D341Med (cell line): ENCODE data around the gene SLC25A21.
"Not testable (repeated sequence)": the region's sequence is repeated elsewhere in the genome, so short reads cannot be mapped to it uniquely, and the experiment has no call there.

Experiments used
- DNase-seq: peaks from one replicate; pipeline ENCODE4 v3.0.0; 2012; ENCODE audit warnings: low spot score

The SLC25A21 gene

DNA sequence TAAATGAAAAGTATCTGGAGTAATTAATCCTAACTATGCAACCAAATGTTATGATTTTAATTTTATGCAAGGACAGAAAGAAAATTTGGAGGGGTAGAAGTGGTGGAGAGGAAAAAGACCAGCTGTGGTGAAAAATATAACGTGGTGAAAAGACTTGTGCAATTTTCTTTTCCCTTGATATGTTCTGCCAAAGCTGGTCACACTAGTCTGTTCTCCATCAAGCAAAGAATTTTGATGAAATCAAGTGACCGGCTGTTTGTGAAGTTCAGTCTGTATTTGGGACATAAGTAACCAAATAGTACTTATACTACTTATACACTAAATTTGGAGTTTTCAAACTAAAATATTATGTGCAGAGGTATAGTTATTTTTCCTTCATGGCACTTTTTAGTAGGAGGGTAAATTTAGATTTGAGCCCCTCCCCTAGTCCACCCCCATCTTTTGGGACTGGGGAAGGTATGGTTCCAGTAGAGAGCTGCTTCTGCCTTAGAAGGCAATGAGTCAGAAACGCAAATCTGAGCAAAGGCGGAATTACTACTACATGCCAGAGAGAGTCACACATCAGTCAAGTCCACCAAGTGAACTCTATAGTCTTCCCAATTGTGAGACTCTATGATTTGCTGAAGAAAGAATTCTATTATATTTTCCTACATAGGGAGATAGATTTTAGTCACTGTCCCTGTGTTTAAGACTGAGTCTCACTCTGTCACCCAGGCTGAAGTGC, 229.7 kb downstream of the SLC25A21 start:
- DNase-seq, result no peak

DNA sequence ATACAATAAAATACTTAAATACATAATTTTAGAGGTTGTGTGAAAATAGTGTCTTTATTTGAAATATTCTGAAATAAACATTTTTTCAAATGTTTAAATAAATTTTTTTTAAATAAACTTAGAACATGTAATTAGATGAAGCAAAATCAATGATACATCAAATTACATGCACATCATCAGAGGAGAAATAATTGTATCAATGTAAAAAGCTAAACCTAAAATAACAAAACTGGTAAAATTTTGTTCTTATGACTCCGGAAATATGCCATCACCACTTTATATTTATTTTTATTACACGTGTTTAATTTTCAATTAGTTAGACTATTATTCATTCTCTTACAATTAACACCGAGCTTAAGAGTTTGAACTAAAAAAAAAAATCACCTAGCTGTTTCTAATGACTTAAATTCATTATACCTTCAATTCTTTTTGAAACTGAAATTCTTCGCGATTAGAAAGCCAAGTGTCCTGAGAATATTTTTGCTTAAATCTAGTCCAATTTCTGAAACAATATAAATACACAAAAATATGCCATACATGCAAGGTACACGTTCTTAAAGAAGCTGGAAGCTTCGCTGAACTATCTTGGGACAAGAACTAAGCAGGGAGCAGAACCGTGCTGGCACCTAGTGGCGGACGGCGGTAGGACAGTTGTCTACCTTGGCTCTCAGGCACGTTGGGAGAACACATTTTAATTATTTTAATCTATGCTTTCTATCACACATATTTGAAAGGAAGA, 230.5 kb downstream of the SLC25A21 start:
- peak; percentile 68 for DNase-seq

DNA sequence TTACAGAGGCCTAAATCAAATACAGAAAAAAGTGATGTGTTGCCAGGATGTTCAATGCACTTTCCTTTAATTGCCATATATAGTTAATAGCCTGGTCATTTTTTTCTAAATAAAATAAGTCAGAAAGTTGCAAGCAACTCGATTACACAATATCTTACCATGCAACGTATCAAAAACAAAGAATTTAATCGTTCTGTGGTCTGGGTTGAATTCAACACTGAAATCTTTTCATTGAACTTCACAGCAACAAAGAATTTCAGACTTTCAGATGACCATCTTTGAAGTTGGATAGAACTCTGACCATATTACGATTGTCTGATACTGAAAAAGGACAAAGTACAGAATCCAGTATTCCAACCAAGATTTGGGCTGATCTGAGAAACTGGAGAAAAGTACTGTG, 231.9 kb downstream of the SLC25A21 start:
- DNase-seq, result no peak

DNA sequence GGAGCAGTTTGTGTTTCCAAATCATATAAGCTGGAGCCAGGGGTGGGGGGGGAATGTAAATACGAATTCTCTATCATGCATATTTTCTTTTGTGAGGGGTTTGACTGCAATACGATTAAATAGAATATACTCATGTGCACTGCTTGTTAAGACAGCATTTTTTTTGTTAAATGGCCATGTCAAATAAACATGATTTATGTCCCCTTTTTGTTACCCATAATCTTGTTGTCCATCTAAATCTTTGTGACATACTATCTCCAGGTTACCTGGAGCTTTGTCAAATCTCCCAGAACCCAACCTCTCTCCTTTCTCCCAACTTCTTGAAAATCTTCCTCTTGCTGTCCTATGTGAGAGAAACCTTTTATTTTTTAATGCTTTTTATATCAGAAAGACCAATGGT, 233.1 kb downstream of the SLC25A21 start:
- DNase-seq, result no peak

DNA sequence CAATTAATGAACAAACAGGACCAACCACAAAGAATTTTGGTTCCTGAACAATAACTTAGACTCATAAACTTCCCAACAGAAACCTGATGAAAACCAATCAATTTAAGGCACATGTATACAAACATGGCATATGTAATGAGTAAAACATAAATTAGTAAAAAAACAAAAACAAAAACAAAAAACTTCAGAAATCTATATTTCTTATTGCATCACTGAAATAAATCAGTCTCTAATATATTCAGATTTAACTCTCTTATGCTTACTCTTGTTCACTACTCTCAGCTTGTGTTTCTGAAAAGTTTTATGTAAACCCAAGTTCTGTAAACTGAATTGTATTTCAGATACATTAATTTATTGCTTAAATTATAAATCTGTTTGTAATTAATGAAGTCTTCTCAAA, 233.7 kb downstream of the SLC25A21 start:
- DNase-seq, result no peak

DNA sequence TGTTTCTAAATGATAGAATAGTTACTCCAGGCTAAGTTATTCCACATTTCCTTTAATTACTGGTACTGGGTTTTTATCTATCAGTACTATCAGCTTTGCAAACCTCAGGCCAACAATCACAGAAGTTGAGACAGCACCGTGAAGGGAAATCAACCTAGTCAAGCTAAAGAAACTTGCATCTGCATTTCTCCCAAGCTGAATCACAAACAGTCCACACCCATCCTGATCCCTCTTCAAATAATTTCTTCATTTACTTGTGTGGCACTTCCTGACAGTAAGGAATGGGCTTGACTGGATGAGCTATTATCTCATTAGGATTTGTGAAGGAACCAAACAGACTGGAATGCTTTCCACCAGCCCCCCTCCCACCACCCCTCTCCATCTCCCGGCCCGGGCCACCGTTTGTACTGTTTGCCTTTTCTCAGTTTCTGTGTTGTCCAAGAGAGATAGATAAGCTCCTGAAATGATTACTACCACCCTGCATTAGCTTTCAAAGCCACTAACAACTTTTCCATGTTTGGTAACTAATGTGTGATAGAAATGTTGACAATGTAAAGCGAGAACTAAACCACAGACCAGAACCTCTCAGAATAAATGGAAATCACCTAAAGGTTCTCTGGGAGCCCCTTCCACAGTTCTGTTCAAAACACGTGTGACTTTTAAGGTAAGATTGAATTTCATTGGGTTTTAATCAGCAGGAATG, 236.3 kb downstream of the SLC25A21 start:
- no peak for DNase-seq

DNA sequence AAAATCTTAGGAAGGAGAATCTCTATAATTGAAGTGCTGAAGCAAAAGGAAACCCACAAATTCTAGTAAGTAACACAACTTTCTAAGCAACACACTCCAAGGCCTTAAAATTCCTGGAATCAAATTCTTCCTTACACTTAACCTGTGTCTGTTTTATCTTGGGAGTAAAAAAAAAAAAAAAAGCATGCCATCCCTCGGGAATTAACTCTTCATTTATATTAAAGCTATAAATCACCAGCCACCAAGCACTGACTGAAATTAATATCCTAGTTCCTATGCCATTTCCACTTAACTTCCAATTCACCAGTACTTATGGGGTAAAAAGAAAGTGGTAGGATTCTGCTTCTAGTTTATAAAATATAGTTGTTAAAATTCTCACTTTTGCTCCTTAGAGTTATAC, 238.1 kb downstream of the SLC25A21 start:
- no peak for DNase-seq

DNA sequence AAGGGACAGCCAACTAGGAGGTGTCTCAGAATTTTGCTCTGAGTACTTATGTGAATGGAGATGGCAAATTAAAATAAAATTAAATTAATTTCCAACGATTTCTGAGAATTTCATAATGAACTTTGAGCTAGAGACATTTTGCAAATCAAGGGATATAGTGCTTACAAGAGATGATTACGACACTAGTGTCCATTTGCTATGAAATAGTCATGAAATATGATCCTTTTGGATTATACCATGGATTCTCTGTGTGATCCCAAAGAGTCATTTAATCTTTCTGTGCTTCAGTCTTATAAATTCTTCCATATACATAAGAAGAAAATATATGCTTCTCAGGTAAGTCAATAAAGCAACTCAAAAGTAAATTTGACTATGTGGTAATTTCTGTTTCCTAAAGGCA, 240.6 kb downstream of the SLC25A21 start:
- DNase-seq, result no peak

DNA sequence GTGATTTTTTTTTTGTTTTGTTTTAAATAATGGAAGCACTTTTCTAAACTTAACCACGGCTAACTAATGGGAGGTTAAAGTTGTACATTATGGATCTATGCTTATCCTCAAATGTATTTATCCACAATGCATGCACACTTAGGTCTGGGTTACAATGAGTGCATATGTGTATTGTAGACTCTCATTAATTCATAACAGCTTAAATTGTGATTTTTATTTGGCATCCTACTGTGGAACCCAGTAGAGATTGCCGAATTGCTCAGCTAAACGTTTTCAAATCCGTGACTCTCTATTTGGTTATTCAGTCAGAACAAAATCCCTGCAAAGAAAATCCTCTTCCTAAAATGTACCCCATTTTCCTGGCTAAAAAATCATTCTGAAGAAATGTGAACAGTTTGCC, 244.0 kb downstream of the SLC25A21 start:
- no peak for DNase-seq

DNA sequence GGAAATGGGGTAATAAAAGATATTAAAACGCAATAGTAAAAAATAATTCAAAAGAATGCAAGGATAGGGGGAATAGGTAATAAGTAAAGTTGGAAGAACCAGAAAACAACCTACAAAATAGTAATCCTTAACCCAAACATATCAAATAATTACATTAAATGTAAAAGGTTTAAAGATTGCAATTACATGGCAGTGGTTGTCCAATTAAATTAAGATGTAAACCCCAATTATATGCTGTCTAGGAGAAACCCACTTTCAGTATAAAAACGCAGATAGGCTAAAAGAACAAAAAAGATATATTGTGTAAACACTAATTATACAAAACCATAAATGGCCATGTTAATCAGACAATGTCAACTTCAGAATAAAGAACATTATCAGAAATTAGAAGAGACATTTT, 247.3 kb downstream of the SLC25A21 start:
- no peak for DNase-seq

DNA sequence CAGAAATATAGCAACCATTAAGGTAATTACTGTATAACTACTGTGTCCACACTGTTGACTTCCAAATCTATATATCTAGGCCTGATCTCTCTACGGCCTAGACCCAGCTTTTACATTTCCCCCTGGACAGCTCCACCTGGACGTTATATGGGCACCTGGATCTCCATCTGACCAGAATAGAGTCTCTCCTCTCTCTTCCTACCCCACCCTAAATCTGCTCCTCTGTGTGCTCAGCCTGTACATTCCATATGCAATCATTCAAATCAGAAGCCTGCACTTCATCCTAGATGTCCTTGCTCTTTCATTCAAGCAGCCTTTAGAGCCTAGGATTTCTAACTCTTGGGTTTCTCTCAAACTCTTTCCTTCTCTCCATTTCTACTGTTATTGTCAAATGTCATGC, 255.7 kb downstream of the SLC25A21 start:
- DNase-seq, result no peak

DNA sequence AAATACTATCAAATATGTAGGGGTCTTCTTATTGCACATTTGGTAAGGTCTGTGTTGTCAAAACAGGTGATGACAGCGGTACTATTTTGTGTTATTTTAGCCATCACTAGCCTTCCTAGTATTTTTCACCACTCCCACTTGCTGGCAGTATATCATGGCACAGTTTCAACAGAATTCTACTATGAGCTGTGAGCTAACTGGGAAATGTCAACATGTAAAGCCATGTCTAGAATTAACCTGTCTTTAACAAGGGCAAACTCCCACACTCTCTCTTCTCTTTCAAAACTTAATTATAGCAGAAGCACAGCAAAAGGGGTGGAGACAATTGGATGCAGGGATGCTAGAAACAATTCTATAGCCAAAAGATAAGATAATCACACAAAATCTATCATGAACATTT, 257.3 kb downstream of the SLC25A21 start:
- DNase-seq, result no peak

DNA sequence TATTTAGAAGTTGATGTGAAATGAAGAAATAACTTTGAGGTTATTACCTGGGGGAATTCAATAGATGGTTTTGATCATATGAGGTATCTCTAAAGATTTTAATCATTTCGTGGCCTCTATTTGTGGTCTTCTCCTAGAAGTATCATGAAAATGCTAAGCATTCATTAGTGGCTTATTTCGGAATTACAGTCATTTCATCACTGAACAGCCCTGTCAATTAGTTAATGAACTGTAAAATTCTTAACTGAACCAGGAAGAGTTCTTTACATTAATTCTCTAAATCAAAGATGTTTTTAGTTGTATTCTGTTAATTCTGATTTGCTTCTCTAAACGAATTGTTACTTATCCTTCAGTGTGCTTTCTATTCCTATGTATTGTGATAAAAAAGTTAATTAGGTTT, 261.8 kb downstream of the SLC25A21 start:
- DNase-seq, result no peak

DNA sequence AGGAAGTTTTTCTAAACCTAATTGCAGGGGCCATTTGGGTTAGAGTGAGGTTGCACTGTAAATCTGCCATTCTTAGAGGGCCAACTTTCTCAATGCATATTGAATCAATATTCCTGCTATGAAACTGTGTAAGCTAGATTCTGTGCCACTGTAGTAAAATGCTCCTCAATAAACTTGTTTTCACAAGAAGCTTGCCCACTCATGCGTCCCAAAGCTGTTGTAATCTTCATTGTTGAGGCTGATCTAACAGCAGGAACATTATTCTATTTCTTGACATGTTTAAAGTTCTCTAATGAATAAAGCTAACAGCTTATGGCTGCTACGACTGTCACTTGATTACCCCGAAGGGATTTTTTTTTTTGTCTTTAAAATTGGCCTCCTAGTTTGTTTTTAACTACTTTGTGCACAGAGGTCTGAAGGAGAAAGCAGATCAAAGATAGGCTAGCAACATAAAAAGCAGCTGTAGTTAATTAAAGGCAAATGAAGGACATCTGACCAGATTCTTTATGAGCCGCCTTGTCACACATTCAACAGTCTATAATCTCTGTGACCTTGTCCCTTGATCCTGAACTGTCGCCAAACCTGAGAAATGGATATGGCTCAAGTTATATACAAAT, 267.0 kb downstream of the SLC25A21 start:
- no peak for DNase-seq

DNA sequence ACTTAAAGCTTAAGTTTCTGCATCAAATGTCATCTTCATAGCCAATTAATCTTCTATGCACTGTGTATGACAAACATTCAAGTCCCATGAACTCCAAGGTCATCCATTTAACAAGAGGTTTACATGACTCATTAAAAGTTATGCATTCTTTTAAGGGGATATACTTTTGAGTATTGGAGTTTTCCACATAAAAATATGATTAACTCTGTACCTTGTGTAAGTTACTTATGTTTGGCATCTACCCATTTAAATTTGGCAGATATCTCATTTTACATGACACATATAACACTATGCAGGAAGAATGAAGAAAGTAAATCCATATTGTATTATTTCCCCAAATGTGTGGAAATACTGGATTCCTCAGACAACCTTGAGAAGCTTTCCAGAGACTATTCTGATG, 270.5 kb downstream of the SLC25A21 start:
- DNase-seq, result no peak

DNA sequence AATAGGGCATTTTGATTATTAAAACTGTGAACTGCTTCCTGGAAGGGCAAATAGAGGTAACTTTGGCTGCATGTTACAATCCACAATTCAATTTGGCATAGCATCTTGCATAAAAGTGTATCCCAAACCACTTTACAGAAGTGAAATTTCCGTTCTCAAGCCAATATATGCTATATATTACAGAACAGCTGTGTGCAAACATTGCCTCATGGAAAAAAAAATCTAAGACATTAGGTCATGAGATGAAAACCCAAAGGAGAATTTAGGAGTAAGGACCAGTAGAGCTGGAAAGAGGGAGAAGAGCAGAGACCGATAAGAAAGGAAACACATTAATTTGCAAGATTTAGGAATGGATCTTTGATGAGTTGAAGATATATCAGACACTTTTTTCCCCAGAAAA, 271.6 kb downstream of the SLC25A21 start:
- no peak for DNase-seq

DNA sequence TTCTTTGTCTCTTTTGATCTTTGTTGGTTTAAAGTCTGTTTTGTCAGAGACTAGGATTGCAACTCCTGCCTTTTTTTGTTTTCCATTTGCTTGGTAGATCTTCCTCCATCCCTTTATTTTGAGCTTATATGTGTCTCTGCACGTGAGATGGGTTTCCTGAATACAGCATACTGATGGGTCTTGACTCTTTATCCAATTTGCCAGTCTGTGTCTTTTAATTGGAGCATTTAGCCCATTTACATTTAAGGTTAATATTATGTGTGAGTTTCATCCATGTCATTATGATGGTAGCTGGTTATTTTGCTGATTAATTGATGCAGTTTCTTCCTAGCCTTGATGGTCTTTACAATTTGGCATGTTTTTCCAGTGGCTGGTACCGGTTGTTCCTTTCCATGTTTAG, 276.1 kb downstream of the SLC25A21 start:
- not testable (repeated sequence) for DNase-seq

DNA sequence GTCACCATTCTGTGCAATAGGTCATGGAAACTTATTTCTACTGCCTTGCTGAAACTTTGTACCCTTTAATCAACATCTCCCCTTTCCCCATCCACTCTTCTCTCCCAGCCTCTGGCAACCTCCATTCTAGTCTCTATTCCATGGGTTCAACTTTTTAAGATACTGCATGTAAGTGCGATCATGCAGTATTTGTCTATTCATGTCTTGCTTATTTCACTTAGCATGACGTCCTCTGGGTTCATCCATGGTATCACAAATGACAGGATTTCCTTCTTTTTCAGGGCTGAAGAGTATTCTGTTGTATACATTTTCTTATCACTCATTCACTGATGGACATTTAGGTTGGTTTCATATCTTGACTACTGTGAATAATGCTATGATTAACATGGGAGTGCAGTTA, 288.4 kb downstream of the SLC25A21 start:
- DNase-seq, result no peak

DNA sequence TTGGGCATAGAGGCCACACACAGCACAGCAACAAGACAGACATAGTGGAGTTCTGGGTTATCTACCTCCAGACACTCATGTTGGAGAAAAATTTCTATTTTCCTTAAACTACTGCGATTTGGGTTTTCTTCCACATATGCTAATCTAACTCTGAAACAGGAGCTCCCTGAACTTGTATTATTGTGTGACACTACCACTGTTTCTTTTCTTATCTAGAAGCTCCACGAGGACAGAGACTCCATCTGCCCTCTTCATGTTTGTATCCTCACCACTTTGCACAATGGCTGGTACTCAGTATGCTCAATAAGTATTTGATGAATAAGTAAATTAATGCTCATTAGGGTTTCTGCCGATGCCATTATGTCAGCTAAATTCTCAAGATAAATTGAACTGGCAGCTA, 292.1 kb downstream of the SLC25A21 start:
- DNase-seq, result no peak

DNA sequence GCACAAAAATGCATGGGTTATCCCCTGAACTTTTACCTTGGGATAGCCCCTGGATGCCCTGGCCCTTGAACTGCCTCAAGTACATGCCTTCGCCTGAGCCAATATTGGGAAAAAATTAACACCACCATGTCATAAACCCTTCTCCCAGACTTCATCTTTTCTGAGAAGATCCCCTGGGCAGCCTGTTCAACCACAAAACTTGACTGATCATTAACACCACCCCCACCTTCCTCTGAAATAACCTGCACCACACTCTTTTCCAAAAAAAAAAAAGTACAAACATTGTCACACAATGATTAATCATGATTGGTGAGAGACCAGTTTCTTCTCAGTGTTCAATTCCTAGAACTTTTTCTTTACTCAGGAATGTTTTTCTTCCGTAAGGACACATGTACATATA, 292.8 kb downstream of the SLC25A21 start:
- no peak for DNase-seq

DNA sequence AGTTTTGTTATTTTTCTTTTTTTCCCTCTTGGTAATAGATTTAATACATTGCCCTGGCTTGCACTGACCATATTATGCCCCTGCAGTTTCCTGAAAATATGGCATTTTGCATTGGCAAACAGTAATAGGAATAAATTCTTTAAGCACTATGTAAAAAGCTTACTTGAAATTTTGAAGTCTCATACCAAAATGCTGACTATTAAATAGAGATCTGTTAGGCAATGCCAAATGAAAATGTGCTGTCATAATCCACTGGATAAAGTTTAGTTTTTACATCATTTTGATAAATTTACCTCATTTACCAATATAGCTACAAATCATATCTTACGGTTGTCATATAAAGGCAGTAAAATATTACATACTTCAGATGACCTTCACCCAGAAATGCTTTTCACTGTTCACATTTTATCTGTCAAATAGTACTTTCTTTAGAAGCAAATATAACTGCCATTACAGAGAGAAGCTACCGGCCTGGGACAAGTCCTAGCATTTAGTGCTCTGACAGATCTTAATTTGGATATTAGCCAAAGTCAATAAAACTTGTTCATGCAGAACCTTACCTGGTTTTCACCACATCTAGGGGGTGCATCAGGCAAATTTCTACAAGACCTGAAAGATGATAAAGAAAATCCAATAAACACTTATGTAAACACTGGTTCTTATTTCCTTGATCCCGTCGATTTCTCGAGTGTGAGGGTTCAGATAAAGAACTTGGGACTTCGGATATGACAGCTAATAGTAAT, 297.8 kb downstream of the SLC25A21 start:
- DNase-seq, result no peak

DNA sequence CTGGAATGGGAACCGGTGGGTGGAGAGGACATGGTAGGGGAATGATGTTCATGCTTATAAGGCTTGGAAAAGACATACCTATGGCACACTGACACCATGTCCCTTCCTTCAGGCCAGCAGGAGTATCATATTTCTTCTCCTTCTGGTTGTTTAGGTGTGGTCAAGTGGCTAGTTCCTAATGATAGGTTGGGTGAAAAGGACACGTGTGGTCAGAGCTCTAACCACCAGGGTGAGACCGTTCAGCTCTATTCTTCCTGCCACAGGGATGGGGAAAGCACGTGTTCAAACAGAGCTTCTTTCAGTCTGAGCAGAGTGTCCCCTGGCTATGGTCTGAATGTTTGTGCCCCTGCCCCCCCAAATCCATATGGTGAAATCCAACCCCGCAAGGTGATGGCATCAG, 301.6 kb downstream of the SLC25A21 start:
- no peak for DNase-seq
